Activated T-helper 9 cell treated with anti-CD3 and anti-CD28 coated beads, Interleukin-2, amount 50 U/mL, for 16 hours (primary cell): ENCODE results near the gene EFTUD2.

Experiments
- DNase-seq: peaks from one replicate; pipeline ENCODE4 v3.0.0-alpha.2; 2020; ENCODE audit warnings: low read depth

EFTUD2 gene

DNA sequence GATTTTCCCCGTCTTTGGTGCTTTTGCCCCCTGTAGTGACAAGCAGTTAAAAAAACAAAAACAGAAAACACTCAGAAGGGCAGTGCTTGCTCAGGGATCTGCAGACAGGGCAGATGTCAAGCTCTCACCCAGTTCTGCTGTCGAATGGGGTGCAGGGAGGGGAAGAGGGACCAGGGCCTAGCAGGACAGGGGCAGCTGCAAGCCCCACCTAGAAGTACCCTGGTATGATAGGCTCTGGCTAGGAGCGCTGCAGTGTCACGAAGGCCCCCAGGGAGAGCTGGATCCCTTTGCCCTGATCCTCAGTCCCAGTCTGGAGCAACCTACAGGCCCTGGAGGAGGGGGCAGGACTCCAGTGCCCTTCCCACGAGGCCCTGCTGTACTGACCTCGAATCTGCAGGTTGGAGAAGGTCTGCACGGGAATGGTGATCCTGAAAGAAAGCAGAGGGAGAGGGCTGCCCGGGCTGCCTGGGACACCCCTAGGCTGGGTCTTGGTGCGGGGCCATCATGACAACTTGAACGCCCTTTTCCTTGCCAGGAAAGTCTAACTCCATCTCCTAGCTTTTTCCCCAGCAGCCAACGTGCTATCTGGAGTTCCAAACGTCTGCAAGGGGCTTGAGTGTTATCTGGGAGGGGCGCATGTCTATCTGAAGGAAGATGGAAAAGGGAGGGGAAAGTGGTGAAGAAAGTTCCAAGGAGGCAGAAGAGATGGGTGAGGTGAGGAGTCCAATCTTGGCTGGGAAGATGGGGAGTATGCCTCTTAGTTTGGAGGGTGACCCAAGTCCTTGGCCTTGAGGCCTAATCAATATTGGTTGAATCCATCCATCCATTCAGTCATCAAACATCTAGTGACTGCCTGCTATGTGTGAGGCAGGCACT lies 11.2 kb upstream of the EFTUD2 start:
- no peak for DNase-seq

DNA sequence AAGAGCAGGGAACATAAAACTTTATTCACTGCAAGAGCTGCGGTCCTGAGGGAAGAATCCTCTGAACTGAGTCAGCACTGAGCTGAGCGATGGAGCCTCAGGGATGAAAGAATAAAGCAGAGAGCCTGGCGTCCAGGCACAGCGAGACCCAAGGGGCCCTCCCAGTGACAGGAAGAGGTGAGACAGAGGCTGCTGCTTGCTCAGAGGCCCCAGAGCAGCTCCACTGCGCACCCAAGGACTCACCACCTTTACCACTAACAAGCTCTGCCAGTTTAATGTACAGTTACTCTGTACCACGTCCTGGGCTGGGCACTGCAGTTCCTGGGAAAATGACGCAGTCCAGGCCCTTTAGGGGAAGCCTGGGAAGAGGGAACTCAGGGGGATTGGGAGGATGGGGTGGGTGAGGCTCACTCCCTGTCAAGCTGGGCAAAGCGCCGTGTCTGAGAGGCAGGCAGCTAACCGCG lies 10.5 kb upstream of the EFTUD2 start:
- no peak for DNase-seq

DNA sequence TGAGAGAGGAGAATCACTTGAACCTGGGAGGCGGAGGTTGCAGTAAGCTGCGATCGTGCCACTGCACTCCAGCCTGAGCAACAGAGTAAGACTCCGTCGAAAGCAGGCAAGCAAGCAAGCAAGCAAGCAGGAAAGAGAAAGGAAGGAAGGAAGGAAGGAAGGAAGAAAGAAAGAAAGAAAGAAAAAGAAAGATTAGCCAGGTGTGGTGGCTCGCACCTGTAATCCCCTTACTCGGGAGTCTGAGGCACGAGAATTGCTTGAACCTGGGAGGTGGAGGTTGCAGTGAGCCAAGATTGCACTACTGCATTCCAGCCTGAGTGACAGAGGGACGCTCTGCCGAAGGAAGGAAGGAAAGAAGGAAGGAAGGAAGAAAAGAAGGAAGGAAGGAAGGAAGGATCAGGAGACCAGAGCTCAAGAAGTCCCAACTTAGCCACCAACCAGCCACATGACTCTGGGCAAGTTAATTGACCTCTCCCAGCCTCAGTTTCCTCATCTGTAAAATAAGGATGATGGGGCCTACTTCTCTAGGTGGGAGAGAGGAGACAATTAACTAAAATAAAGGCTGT lies 9.6 kb upstream of the EFTUD2 start:
- DNase-seq, result no peak

DNA sequence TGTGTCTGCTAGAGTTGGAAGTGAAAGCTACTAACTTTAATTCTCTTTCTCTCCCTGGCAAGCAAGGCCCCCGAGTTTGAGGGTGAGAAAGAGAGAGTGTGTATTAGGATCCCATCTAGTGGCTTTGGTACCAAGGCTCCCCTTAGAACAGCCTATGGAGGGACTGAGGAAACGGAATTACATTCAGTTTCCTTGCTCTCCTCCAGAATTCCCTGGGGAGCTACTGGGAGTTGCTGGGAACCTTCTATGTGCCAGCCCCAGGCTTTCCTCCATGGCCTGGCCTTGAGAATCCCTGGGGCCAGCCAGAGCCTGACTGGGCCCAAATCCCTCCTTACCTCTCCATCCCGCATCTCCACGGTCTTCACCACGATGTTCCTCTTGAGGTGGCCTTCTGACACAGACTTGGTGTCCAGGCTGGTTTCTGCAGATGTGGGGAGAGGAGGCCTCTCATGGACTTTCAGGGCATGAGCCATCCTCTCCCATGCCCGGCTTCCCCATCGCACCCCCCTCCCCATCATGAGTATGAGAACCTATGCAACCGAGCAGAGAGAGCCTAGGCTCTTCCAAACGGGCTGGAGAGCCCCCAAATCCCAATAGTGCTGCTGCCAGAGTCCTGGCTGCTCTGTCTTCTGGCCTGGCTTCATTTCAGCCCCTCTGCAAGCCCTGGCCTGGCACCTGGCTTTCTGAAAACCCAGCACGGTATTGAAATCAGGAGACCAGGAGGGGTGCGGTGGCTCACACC lies 8.7 kb upstream of the EFTUD2 start:
- DNase-seq, result no peak

DNA sequence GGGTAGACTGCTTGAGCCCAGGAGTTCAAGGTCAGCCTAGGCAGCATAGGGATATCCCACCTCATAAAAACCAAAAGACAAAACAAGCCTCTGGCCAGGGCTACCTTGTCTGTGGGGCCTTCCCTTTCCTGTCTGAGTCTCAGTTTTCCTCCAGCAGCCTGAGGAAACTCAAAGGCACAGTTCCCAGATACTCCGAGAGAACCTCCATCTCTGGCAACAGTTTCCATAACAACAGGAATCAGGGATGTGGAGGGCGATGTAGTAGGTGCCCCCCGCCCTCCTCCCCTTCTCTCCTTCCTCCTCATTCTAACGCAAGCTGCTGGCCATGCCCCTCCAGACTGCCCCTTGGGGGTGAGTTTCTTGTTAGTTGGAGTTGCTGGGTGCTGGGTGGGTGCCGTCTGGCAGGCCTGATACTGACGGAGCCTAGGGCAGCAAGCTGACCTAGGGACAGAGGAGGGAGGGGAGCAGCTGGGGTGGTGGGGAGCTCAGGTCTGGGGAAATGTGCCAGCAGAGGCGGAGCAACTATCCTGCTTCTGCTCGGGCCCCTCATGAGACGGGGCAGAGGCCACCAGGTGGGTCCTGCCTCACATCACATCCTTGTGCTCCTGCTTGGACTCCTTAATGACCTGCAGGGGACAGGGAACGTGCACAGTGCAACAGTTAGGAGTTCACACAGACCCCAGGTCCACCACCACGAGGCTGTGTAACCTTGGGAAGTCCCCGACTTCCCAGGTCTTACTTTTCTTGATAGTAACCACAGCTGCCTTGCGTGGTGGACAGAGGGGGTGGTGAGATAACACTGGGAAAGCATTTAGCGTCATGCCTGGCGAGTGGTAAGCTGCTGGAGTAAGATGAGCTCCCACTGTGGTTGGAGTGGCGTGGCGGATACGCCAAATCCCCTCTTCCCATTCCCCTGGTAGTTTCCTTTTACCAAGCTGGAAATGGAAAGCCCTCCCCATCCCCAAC lies 7.8 kb upstream of the EFTUD2 start:
- no peak for DNase-seq

DNA sequence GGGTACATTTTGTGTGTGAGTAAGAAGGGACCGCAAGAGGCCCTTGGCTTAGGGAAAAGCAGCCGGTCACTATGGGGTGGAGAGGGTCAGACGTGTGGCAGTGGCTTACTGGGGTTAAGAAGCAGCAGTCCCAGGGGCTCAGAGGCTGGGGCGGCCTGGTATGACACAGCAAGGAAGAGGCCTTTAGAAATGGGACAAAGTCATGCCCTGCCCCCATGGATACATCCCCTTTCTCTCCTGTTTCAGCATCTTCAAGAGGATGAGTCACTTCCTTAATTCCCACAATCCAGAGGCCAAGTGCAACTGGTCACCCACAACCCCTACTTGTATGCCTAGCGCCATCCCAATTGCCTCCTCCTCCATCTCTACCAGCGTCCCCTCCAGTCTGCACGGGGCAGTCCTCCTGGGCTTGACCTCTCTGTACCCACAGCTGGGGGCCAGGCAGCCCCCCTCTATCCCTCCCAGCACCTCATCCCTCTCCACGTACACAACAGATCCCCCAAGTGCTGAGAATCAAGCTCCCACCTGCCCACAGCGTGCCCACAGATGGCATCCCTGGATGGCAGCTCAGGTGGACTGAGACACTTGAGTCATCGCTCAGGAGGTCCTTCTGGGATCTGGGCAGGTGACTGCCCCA lies 6.9 kb upstream of the EFTUD2 start:
- DNase-seq, result no peak

DNA sequence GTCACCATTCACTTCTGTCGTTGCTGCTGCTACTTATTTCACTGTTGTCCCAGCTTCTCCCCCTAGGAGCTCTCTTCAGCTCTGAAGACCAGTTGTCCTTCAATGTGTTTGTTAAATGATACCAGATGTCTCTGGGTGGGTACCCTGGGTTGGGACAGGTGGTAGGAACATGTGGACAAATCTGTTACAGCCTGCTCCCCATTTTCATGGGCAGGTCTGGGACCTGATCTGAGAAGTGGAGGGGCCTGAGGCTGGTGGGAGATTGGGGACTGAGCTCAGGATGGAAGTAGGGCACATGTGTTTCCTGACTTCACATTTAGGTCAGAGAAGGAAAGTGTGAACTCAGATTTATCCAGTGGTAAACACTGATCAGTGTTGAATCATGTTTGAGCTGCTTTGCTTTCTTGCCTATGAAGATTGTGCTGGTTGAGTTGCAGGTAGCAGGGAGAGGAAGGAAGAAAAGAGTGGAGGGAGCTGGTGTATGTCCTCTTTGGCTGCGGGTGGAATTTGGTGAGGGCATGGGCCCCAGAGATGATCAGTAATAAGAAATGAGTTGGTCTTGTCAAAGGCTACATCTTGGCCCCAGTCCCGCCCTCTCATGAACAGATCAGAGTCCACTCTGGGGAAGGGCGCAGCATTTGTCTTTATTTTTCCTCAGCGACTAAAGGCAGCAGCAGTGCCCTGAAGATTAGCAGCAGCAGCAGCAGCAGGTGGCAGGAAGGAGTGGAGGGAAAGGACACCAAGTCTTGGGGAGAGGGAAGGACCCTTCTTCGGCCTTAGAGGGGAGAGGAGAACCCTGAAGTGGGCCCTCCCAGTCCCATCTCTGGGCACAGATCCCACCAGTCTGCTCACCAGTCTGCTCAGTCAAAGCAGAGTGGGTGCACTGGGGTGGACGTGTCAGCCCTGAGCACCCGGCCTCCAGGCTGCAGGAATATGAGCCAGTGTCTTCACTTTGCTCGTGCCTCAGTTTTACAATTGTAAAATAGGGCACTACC lies 6.1 kb upstream of the EFTUD2 start:
- no peak for DNase-seq

DNA sequence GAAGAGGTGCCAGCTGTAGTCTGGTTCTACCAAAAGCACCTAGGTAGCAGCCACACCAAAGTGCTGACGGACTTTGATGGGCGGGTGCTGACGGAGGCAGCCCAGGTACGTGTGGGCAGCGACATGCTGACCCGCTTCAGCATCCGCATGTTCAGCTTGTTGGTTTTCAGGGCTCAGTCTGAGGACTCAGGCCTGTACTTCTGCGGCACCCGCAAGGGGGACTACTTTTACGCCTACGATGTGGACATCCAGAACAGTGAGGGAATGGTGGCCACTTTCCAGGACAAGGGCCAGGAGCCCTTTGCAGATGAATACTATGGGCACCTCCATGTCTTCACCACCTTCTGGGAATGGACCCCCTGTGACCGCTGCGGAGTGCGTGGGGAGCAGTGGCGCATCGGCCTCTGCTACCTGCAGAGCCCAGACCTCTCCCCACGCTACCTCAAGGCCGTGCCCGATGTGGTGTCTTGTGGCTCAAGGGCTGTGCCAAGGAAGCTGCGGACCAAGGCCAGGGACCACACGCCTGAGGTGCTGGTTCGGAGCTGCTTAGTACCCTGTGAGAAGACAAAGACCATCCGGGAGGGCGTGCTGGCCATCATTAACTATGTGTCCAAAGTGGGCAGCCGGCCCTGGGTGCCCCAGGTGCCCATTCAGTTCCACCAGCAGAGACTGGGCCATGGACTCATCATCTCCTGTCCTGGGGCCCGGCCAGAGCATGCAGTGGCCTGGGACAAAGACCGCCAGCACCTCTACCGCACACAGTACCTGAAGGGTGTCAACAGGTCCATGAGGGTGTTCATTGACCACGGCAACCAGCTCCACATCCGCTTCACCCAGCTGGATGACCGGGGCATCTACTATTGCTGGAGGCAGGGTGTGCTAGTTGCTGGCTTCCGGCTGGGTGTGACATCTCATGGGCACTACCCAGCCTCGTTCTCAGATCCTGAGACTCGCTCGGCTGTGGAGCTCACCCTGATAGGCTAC lies 5.0 kb upstream of the EFTUD2 start:
- no peak for DNase-seq

DNA sequence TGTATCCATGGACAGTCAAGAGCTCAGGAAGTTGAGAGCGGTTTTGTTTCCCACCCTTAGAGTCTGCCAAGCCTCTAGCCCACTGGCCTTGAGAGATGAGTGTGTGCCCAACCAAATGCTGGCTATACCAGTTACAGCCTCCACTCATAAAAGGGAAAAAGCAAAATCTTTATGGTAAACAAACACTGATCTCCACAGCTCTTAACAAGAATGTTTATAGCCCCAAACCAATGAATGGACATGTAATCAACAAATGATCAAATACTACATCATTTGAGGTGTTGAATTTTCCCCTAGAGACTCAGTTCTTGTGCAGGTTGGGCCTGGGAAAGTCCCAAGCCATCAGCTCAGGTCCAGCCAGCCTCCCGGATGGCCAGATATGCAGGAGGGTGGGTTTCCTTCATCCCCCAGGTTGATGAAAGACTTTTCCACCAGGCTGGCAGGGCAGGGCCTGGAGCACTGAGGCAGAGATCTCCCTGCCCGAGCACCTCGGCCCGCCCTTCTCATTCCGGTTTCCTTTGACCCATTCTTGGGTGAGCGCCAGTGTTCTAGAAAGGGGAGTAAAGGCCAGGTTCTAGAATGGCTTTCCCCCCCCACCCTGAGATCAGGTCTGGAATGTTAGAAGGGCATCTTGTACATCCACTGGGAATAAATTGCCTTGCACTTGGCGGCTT lies 3.9 kb upstream of the EFTUD2 start:
- DNase-seq, result no peak

DNA sequence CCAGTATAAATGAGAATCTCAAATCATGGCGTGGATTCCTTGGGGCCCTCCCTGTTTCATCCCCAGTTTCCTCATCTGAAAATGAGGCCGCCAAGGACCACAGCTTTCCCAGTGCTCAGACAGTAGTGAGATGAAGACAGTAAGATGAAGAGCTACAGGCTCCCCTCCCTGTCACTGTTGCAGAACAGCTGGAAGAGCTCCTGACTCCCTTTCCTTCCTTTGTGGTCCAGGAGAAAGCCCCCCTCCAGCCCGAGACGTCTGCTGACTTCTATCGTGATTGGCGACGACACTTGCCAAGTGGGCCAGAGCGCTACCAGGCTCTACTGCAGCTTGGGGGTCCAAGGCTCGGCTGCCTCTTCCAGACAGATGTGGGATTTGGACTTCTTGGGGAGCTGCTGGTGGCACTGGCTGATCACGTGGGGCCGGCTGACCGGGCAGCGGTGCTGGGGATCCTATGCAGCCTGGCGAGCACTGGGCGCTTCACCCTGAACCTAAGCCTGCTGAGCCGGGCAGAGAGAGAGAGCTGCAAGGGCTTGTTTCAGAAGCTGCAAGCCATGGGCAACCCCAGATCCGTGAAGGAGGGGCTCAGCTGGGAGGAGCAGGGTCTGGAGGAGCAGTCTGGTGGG lies 3.0 kb upstream of the EFTUD2 start:
- no peak for DNase-seq

DNA sequence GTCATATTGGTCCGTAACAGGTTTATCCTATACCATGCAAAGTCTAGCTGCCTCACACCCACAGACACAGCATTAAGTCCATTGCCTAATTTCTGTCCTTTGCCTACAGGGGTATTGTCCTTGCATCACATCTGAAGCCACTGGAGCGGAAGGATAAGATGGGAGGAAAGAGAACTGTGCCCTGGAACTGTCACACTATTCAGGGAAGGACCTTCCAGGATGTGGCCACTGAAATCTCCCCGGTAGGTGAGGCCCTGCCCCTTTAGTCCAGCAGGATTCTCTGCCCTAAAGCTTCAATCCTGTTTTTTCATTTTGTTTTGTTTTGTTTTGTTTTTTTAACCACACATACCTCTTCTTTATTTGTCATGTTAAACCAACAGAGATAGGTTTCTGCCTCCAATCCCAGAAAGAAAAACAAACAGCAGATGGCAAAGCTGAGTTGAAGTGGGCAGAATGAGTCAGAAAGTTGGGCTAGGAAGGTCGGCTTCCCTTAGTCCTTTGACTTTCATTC lies 2.2 kb upstream of the EFTUD2 start:
- DNase-seq, result no peak

DNA sequence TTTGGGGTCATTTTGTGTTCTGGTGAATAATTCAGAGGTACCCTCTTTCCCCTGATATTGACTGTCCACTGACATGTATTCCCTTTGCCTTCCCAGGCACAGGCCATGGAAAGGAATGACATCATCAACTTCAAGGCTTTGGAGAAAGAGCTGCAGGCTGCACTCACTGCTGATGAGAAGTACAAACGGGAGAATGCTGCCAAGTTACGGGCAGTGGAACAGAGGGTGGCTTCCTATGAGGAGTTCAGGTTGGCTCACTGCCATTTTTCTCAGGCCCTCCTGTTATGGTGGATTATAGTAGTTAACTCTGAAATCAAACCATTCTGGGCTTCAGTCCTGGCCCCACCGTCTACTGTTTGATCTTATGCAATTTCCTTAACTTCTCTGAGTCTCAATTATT lies 1.6 kb upstream of the EFTUD2 start:
- no peak for DNase-seq

DNA sequence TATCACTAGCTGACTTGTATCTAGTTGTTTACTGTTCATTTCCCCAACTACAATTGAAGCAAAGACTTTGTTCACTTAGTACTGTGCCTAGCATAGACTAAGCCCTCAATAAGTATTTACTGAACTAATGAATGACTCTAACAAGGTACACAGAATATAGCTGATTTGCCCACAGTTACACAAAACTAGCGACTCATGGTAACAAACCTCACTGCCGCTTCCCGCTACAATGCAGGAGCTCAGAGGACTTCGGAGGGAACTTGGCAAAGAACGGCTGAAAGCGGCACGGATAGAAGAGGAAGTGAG lies 524 bp downstream of the EFTUD2 start:
- no peak for DNase-seq

DNA sequence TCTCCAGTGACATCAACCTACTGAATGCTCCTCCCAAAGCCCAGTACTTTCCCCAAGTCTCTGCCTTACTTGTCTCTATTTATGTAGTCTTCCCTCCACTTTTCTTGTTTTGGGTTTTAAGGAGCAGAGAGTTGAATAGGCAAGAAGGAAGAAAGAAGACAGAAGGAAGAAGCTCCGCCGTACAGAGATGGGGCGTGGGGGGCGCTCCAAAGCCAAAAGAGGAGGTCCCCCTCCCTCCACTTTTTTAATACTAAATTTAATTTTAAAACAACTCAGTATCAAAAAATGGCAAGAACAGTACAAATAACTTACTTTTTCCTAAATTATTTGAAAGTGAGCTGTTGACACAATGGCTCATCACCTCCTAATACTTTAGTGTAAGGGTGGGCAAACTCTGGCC lies 4.6 kb downstream of the EFTUD2 start:
- no peak for DNase-seq

DNA sequence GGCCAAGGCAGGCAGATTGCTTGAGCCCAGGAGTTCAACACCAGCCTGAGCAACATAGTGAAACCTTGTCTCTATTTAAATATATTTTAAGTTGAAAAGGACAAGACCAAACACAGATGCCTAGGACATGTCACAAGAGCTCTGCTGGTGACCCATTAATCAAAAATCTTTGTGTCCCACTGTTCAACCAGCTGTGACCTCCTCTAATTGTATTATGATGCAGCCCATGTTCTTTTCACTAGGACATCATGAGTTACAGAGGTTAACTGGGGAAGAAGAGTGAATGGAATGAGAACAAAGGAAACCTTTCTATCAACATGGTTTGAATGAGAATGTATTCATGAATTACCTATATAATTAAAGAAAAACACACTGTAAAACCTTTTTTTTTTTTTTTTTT lies 7.0 kb downstream of the EFTUD2 start:
- DNase-seq, result no peak

DNA sequence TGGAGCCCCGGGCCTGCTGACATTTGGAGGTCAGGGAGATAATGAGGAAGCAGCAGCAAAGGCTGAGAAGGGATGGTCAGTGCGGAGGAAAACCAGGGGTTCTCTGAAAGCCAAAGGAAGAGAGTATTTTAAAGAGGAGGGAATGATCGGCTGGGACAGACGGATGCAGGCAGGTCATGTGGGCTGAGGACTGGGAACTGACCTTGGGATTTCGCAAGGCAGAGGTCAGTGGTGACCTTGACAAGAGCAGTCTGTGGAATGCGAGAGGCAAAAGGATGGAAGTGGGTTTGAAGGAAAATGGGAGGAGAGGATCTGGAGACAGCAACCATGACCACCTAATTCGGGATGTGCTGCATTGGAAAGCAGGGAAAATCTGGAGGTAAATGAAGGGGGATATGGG lies 10.2 kb downstream of the EFTUD2 start:
- DNase-seq, result no peak
